Measurements from ENCODE around the gene HOXC4. TPM values are rescaled to one million over a fixed set of nuclear protein-coding genes. Genes with fewer than 3 reads are reported as not detected.

The HOXC4 gene
- polyA plus RNA-seq, 1 experiment, result 0.93 TPM

- CTCF ChIA-PET, result interaction anchor here (0.8 to 6.7 kb wide), 11 partner anchors 9 to 267 kb away, joined by 3 to 35 read pairs (median 5); partner anchors contain the start of gene HOXC5
- peaks cover 3% of the 10 kb centered on the region; the same call in 1 of the 2 replicates for H3K27me3 ChIP-seq (ENCODE audit: control insufficient read depth, insufficient read depth, low read length)
- no peak for TF ChIP-seq CTCF (IDR thresholded peaks at IDR 0.05; ENCODE audit: insufficient read depth, low read depth, low read length)
- DNase-seq (ENCODE audit: low read depth), result no peak
- POLR2A ChIA-PET, result no interaction called here
- no peaks in the 10 kb centered on the region for H3K36me3 ChIP-seq (ENCODE audit: control insufficient read depth, insufficient read depth, low read length)
- no peak overlapping the region for H3K4me3 ChIP-seq (ENCODE audit: low read depth, low read length)
Measured at GRCh38 chr12:54022960-54023884, 30.4 kb upstream of the HOXC4 start.

DNA sequence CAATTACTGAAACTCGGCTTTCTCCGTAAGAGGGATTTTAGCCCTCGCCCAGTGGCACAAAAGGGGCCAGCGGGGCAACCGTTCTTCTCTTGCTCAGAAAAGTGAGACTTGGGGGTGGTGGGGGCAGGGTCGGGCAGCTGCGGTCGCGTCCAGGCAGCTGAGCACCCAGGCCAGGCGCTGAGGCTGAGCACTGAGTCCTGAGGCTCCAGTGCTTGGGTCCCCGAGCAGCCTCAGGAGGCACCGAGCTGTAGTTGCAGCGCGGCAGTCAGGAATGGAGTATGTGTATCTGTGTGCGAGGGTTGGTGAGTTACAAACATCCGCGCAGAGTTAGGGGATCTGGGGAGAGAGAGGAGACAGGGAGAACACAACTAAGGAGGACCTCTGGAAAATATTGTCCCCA lies 29.5 kb upstream of the HOXC4 start:
- peaks cover 3% of the 10 kb centered on the region; the same call in 1 of the 2 replicates for H3K27me3 ChIP-seq (ENCODE audit: control insufficient read depth, insufficient read depth, low read length)
- H3K4me3 ChIP-seq (ENCODE audit: low read depth, low read length), result no peak overlapping the region
- POLR2A ChIA-PET, result no interaction called here

GRCh38 chr12:54024581-54025305 lies 28.9 kb upstream of the HOXC4 start:
- Histone ChIP-seq H3K4me3 (ENCODE audit: low read depth, low read length) (no peak overlapping the region), H3K36me3 (ENCODE audit: control insufficient read depth, insufficient read depth, low read length) (no peaks in the 10 kb centered on the region; the same call in 1 of the 2 replicates), H3K27me3 (ENCODE audit: control insufficient read depth, insufficient read depth, low read length) (peaks cover 3% of the 10 kb centered on the region; the same call in 1 of the 2 replicates)
- DNase-seq (ENCODE audit: low read depth), result no peak
- ChIA-PET POLR2A (no interaction called here), CTCF (interaction anchor here (1.0 to 10.1 kb wide), 9 partner anchors 8 to 183 kb away, joined by 3 to 88 read pairs (median 8); partner anchors contain the start of genes HOXC5 and HOXC8)
- no peak for TF ChIP-seq CTCF (IDR thresholded peaks at IDR 0.05; ENCODE audit: insufficient read depth, low read depth, low read length)

More for the DNA sequence above, 29.5 kb upstream of the HOXC4 start:
- DNase-seq (ENCODE audit: low read depth), result no peak
- no peaks in the 10 kb centered on the region; the same call in 1 of the 2 replicates for H3K36me3 ChIP-seq (ENCODE audit: control insufficient read depth, insufficient read depth, low read length)
- CTCF ChIA-PET, result interaction anchor here (0.8 to 6.7 kb wide), 10 partner anchors 9 to 268 kb away, joined by 3 to 35 read pairs (median 5); partner anchors contain the start of genes HOXC5 and HOXC8
- no peak for TF ChIP-seq CTCF (IDR thresholded peaks at IDR 0.05; ENCODE audit: insufficient read depth, low read depth, low read length)

DNA sequence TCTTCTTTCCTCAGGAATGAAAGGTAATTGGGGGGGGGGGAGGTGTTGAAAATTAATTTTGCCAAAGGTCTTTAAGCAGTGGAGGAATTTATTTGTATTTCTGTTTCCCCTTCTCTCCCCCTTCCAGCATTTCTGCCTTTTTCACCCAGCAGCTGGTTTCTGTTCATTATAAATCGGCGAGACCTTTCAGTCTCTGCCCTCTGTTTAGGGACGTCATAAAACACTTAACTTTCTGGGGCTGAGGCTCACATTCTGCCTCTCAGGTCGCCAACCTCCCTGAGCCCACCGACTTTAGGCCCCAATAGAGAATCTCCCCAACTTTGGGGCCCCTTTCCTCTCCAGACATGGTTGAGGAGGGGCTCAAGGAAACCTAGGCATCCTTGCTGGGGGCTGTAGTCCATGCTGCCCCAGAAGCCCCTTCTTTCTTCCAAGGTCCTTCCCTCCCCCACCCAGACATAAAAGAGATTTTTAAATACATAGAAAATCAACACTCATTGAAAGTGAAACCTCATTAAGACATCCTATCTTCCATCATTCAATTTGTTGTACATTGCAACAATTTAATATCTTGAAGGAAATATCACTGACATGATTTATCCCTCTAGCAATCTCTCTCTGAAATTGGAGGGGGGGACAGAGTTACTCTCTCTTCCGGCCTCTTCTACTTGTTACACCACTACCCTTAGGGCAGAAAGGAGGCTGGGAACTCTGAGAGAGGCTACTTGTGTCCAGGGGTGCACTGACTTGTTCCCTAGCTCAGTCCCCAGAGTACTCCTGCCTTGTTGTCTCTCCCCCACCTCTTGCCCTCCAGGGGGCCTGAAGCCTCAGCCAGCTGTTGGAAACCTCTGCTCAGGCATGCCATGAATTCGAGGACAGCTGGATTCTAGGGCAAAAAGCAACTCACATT lies 27.9 kb upstream of the HOXC4 start:
- CTCF ChIA-PET, result interaction anchor here (0.6 to 10.1 kb wide), 8 partner anchors 13 to 299 kb away, joined by 3 to 88 read pairs (median 6); no protein-coding TSS in a partner anchor
- H3K36me3 ChIP-seq (ENCODE audit: control insufficient read depth, insufficient read depth, low read length), result no peaks in the 10 kb centered on the region; the same call in 1 of the 2 replicates
- H3K4me3 ChIP-seq (ENCODE audit: low read depth, low read length), result no peak overlapping the region
- POLR2A ChIA-PET, result interaction anchor here (0.6 kb wide), 1 partner anchor 9 kb away, joined by 5 read pairs; no protein-coding TSS in a partner anchor
- no peak for DNase-seq (ENCODE audit: low read depth)
- peaks cover 3% of the 10 kb centered on the region; the same call in 1 of the 2 replicates for H3K27me3 ChIP-seq (ENCODE audit: control insufficient read depth, insufficient read depth, low read length)
- no peak for TF ChIP-seq CTCF (IDR thresholded peaks at IDR 0.05; ENCODE audit: insufficient read depth, low read depth, low read length)
